DND-41 (cell line): ENCODE measurements around the gene MRPS14.
A peak's percentile ranks its signal among the peaks of the same experiment; 100 is the strongest.

Experiments used
- CTCF ChIP-seq: IDR thresholded peaks from 2 replicates; pipeline ENCODE4 v1.5.1; 2012; ENCODE audit warnings: borderline replicate concordance, low read length, moderate library complexity, mild to moderate bottlenecking; ENCODE audit not compliant: poor library complexity, severe bottlenecking; ENCODE audit errors: extremely low read depth
- EZH2 ChIP-seq: IDR thresholded peaks from 3 replicates; pipeline ENCODE4 v1.6.1; 2012; ENCODE audit warnings: borderline replicate concordance, low read depth, mild to moderate bottlenecking, moderate library complexity, low read length, inconsistent platforms; ENCODE audit not compliant: severe bottlenecking

DNA sequence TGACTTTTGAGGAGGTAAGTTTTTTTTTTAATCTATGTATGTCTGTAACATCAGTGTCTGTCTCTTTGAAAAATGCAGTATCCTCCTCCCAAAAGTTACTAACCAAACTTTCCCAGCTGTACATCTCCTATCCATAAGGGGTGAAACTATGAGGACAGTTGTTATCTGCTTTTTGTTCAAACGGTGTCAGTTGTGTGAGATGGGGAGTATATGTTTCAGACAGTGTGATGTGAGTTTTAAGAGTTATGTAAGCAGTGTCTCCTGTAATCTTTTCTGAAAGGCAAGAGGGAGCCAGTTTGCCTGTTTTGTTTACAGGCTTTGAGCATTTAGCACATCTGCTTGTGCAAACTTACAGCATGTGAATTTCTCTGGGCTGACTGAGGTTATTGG lies 58.3 kb downstream of the MRPS14 start:
- TF ChIP-seq EZH2 (no peak), CTCF (peak; percentile 27)
